ENCODE data around the gene OR6C6.

OR6C6 gene

GRCh38 chr12:55244309-55244708 is 52.1 kb downstream of the OR6C6 start, which contains the start of gene OR6C74:
OR6C74 (plus strand) TSS chr12:55244609; CDS start chr12:55247288, 2,679 bp downstream.
- no peaks in the 10 kb centered on the region for H3K27me3 ChIP-seq (replicated peaks; ENCODE audit: insufficient read depth, low read length)
- TF ChIP-seq EZH2phosphoT487 (IDR thresholded peaks at IDR 0.05; ENCODE audit: low read length) (no peak), CTCF (IDR thresholded peaks at IDR 0.05; ENCODE audit: low read length) (no peak), EZH2 (optimal IDR thresholded peaks at IDR 0.05; ENCODE audit: low read depth, low read length) (no peak)
- H4K20me1 ChIP-seq (ENCODE audit: insufficient read depth, low read length) = no peaks in the 10 kb centered on the region
- H3K79me2 ChIP-seq (ENCODE audit: low read length) = no peaks in the 10 kb centered on the region
- H3K4me2 ChIP-seq (ENCODE audit: low read depth, low read length) = no peak within 1 kb of the TSS
- H3K4me1 ChIP-seq (ENCODE audit: low read length) = no peaks in the 10 kb centered on the region
- no peaks in the 10 kb centered on the region for H3K9me3 ChIP-seq (replicated peaks; ENCODE audit: insufficient read depth, low read length)
- no peaks in the 10 kb centered on the region for H3K9me2 ChIP-seq (replicated peaks; ENCODE audit: insufficient read depth, low read length)
- no peak within 1 kb of the TSS for H2AFZ ChIP-seq (ENCODE audit: low read length)
- H3K27ac ChIP-seq (ENCODE audit: low read length) = no peak within 1 kb of the TSS
- H3K9ac ChIP-seq (ENCODE audit: low read length) = no peak within 1 kb of the TSS
- H3K36me3 ChIP-seq (replicated peaks; ENCODE audit: insufficient read depth, low read length) = no peaks in the 10 kb centered on the region
- no peaks in the 10 kb centered on the region for H3F3A ChIP-seq (ENCODE audit: insufficient read depth, low read length)
- DNase-seq = no peak
- no peak within 1 kb of the TSS for H3K4me3 ChIP-seq (ENCODE audit: low read length)

Measured in MM.1S (cell line).